ENCODE measurements around the gene SOX13. TPM values are rescaled to one million over a fixed set of nuclear protein-coding genes. Genes with fewer than 3 reads are reported as not detected.

The SOX13 gene
- total RNA-seq, 4 donors from 2014 or later, result 51.8 to 108 (median 105) TPM

DNA sequence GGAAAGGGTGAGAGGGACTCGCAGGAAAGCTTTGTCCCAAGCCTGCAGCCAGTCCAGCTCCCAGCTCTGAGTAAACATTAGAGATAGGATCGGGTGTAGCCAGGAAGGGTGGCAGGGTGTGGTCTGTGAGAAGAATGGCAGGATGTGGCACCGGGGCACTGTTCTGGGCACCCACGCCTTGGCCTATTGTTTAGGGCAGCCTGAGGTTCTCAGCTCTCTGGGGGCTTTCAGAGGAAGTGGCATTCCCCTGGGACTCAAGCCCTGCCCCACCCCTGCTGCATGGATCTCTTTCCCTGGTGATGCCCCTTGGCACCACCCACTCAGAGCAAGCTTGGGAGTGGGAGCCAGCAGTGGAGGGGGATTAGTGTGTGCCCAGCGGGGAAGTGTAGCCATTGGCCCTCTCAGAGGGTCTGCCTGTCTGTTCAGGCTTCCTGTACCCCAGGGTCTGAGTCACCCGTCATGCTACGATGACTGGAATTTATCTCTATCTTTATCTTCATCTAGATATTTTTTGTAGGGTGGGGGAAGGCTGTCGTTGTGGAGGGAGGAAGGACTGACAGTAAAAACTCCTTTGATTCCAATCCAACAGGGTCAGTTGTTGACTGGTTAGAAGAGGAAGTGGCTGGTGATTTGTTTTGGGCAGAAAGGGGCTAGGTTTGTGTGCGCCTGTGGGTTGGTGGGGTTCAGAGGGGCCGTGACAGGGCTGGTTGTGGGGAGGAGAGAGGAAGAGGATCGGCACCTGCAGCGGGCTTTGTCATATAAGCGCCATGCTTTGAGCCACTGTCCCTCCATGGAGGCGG lies 31.6 kb downstream of the SOX13 start:
- peaks cover 3 to 90% (median 47%) of the 10 kb centered on the region in 4 donors for H3K4me1 ChIP-seq
- DNase-seq (ENCODE audit: low spot score in 2 of 2), result no peak
- 48 to 57% methylated on average over 14 of the region's 14 CpGs for WGBS, 2 donors

DNA sequence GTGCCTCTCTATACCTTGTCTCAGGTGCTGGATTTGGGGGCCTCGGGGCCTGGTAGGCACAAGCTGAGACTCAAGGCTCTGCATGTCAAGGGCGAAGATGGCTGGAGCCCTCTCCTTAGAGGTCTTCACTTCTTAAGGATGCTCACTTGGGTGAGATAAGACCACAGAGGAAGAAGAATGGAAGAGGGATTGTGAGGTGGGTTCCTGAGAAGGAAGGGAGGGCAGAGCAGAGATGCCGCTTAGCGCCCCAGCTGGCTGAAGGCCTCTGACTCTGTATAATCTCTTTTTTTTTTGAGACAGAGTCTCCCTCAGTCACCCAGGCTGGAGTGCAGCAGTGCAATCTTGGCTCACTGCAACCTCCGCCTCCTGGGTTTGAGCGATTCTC lies 32.2 kb downstream of the SOX13 start:
- peaks cover 3 to 84% (median 44%) of the 10 kb centered on the region in 4 donors for H3K4me1 ChIP-seq
- no peaks in the 10 kb centered on the region for H3K9me3 ChIP-seq
- no peak for DNase-seq (ENCODE audit: low spot score in 2 of 2)
- TF ChIP-seq EP300 (IDR thresholded peaks at IDR 0.05) (no peak), POLR2A (IDR thresholded peaks at IDR 0.05) (no peak)
- TF ChIP-seq, protein P1, sequence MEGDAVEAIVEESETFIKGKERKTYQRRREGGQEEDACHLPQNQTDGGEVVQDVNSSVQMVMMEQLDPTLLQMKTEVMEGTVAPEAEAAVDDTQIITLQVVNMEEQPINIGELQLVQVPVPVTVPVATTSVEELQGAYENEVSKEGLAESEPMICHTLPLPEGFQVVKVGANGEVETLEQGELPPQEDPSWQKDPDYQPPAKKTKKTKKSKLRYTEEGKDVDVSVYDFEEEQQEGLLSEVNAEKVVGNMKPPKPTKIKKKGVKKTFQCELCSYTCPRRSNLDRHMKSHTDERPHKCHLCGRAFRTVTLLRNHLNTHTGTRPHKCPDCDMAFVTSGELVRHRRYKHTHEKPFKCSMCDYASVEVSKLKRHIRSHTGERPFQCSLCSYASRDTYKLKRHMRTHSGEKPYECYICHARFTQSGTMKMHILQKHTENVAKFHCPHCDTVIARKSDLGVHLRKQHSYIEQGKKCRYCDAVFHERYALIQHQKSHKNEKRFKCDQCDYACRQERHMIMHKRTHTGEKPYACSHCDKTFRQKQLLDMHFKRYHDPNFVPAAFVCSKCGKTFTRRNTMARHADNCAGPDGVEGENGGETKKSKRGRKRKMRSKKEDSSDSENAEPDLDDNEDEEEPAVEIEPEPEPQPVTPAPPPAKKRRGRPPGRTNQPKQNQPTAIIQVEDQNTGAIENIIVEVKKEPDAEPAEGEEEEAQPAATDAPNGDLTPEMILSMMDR (IDR thresholded peaks at IDR 0.05), result no peak
- H3K27me3 ChIP-seq, result no peaks in the 10 kb centered on the region
- no peak overlapping the region for H3K4me3 ChIP-seq
- H3K27ac ChIP-seq, result peak overlapping the region in 2 of 4 donors; percentile 70 to 84
- H3K36me3 ChIP-seq, result peaks cover 0 to 8% (median 0%) of the 10 kb centered on the region in 3 donors
- 79 to 82% methylated on average over 6 of the region's 6 CpGs for WGBS, 2 donors

More for the DNA sequence above, 31.6 kb downstream of the SOX13 start:
- no peak overlapping the region for H3K4me3 ChIP-seq
- peak overlapping the region; percentile 21 to 84 (median 58) for H3K27ac ChIP-seq
- H3K27me3 ChIP-seq, result no peaks in the 10 kb centered on the region
- TF ChIP-seq EP300 (IDR thresholded peaks at IDR 0.05) (no peak), POLR2A (IDR thresholded peaks at IDR 0.05) (no peak)
- TF ChIP-seq, protein P1 (IDR thresholded peaks at IDR 0.05), result no peak
- H3K9me3 ChIP-seq, result no peaks in the 10 kb centered on the region
- peaks cover 0 to 8% (median 0%) of the 10 kb centered on the region in 3 donors for H3K36me3 ChIP-seq

DNA sequence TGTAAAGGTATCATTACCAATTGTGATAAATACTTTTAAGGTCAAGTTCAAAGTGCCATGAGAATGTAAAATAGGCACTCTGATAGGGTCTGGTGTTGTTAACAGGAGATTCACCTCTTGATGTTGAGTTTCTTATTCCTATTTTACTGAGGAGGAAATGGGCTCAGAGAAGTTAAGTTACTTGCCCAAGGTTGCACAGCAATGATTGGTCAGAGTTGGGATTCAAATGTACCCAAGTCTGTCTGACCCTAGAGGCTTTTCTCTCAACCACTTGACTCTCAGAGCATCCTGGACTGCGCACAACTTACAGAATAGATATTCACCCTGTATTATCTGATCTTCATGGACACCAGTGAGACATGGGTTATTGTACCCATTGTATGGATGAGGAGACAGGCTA lies 33.9 kb downstream of the SOX13 start:
- no peak overlapping the region for H3K27ac ChIP-seq
- WGBS, 2 donors, result 100% methylated on average over 1 of the region's 1 CpG
- H3K4me3 ChIP-seq, result no peak overlapping the region

GRCh38 chr1:204107892-204108291 lies 35.0 kb downstream of the SOX13 start:
- Histone ChIP-seq H3K36me3 (peaks cover 0 to 8% (median 0%) of the 10 kb centered on the region in 3 donors), H3K4me3 (no peak overlapping the region), H3K27ac (peak overlapping the region in 2 of 4 donors; percentile 53 to 69), H3K27me3 (no peaks in the 10 kb centered on the region), H3K4me1 (peaks cover 3 to 84% (median 32%) of the 10 kb centered on the region in 4 donors), H3K9me3 (no peaks in the 10 kb centered on the region)
- 78 to 83% methylated on average over 2 of the region's 2 CpGs for WGBS, 2 donors
- DNase-seq (ENCODE audit: low spot score in 2 of 2), result no peak
- TF ChIP-seq POLR2A (IDR thresholded peaks at IDR 0.05), result no peak

More for the DNA sequence above, 33.9 kb downstream of the SOX13 start:
- DNase-seq (ENCODE audit: low spot score in 2 of 2), result no peak
- Histone ChIP-seq H3K4me1 (peaks cover 3 to 84% (median 38%) of the 10 kb centered on the region in 4 donors), H3K9me3 (no peaks in the 10 kb centered on the region), H3K36me3 (peaks cover 0 to 8% (median 0%) of the 10 kb centered on the region in 3 donors), H3K27me3 (no peaks in the 10 kb centered on the region)
- TF ChIP-seq EP300 (IDR thresholded peaks at IDR 0.05), result no peak
- no peak for TF ChIP-seq POLR2A (IDR thresholded peaks at IDR 0.05)
- TF ChIP-seq, protein P1 (IDR thresholded peaks at IDR 0.05), result no peak

DNA sequence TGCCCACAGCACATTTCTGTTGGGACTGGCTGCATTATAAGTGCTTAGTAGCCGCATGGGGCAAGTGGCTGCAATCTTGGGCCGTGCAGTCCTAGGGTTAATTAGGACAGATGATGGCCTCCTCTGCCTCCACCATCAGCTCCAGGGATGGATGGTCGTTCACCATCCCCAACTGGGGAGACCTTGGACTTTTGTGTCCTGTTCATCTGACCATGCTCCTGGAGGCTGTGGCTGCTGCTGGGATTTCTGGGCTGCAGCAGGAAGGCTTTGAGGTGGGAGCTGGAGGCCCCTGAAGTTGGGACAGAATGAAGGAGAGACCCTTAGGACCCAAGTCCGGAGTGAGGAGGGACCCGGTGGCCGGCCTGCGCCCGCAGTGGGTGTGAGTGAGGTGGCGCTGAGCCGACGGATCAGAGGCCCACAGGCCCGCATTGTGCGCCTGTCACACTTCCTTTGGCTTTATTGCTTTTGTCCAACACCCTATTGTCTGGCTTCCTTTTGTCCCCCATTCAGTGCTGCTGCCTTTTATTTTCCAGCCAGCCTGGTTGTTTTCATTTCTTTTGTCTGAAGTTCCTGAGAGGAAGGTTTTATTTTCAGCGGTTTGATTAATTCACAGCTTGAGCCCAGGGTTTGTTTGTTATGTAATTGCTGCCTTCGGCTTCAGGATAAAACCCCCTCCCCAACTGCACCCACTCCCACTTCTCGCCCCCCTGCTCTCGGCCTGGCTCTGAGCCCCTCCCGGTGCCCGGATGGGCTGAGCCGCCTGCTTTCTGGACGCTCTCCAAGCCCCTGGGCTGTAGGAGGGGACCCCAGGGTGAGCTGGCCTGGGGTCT lies 35.6 kb downstream of the SOX13 start:
- TF ChIP-seq EP300 (IDR thresholded peaks at IDR 0.05) (no peak), POLR2A (IDR thresholded peaks at IDR 0.05) (no peak)
- TF ChIP-seq, protein P1 (IDR thresholded peaks at IDR 0.05), result no peak
- H3K27ac ChIP-seq, result peak overlapping the region in 2 of 4 donors; percentile 53 to 69
- no peak overlapping the region for H3K4me3 ChIP-seq
- WGBS, 2 donors, result 35 to 36% methylated on average over 21 of the region's 21 CpGs
- peaks cover 3 to 84% (median 28%) of the 10 kb centered on the region in 4 donors for H3K4me1 ChIP-seq
- DNase-seq (ENCODE audit: low spot score in 2 of 2), result no peak
- H3K9me3 ChIP-seq, result no peaks in the 10 kb centered on the region
- H3K36me3 ChIP-seq, result peaks cover 0 to 8% (median 0%) of the 10 kb centered on the region in 3 donors
- H3K27me3 ChIP-seq, result no peaks in the 10 kb centered on the region

All from tibial nerve (tissue), 4 donors.